ENCODE measurements around the gene TARBP1. TPM values are rescaled to one million over a fixed set of nuclear protein-coding genes. Genes with fewer than 3 reads are reported as not detected.
A peak's percentile ranks its signal among the peaks of the same experiment; 100 is the strongest.

Gene TARBP1
- total RNA-seq, 1 experiment from 2014 or later: 70.9 TPM

- DNase-seq: no peak
- H3K4me1 ChIP-seq (ENCODE audit: low read length): no peaks in the 10 kb centered on the region
- H3K9me3 ChIP-seq (ENCODE audit: low read length): no peaks in the 10 kb centered on the region
- no peak overlapping the region for H3K27ac ChIP-seq (ENCODE audit: low read length)
- no peaks in the 10 kb centered on the region for H3K9me2 ChIP-seq (replicated peaks; ENCODE audit: insufficient read depth, low read length)
- H4K20me1 ChIP-seq (ENCODE audit: insufficient read depth, low read depth, low read length): no peaks in the 10 kb centered on the region
- no peak overlapping the region for H3K4me3 ChIP-seq (ENCODE audit: low read length)
- H3K36me3 ChIP-seq (ENCODE audit: insufficient read depth, low read length): peaks cover 48% of the 10 kb centered on the region; the same call in 1 of the 2 replicates
- H3K79me2 ChIP-seq (ENCODE audit: low read length): peaks cover 2% of the 10 kb centered on the region; the same call in 1 of the 2 replicates
- H3K9ac ChIP-seq (ENCODE audit: low read length): no peak overlapping the region
- no peaks in the 10 kb centered on the region for H3K27me3 ChIP-seq (ENCODE audit: low read length)
- no peak overlapping the region for H3K4me2 ChIP-seq (ENCODE audit: low read depth, low read length, poor library complexity, severe bottlenecking)
- H2AFZ ChIP-seq (ENCODE audit: low read length): no peak overlapping the region
Observed at GRCh38 chr1:234431255-234431654, 47.7 kb downstream of the TARBP1 start.

- Histone ChIP-seq H4K20me1 (ENCODE audit: insufficient read depth, low read depth, low read length) (no peaks in the 10 kb centered on the region), H3K4me1 (ENCODE audit: low read length) (no peaks in the 10 kb centered on the region), H3K9ac (ENCODE audit: low read length) (no peak overlapping the region), H3K79me2 (ENCODE audit: low read length) (peaks cover 2% of the 10 kb centered on the region; the same call in 1 of the 2 replicates), H3K9me3 (ENCODE audit: low read length) (no peaks in the 10 kb centered on the region), H3K4me3 (ENCODE audit: low read length) (no peak overlapping the region), H2AFZ (ENCODE audit: low read length) (no peak overlapping the region), H3K9me2 (replicated peaks; ENCODE audit: insufficient read depth, low read length) (no peaks in the 10 kb centered on the region), H3K4me2 (ENCODE audit: low read depth, low read length, poor library complexity, severe bottlenecking) (no peak overlapping the region), H3K27ac (ENCODE audit: low read length) (no peak overlapping the region), H3K27me3 (ENCODE audit: low read length) (no peaks in the 10 kb centered on the region), H3K36me3 (ENCODE audit: insufficient read depth, low read length) (peaks cover 53% of the 10 kb centered on the region; the same call in 1 of the 2 replicates)
- no peak for DNase-seq
Observed at GRCh38 chr1:234430691-234431090, 48.3 kb downstream of the TARBP1 start.

GRCh38 chr1:234429434-234429806 is 49.6 kb downstream of the TARBP1 start:
- H3K9ac ChIP-seq (ENCODE audit: low read length): no peak overlapping the region
- H3K36me3 ChIP-seq (ENCODE audit: insufficient read depth, low read length): peaks cover 59% of the 10 kb centered on the region; the same call in 1 of the 2 replicates
- H3K4me2 ChIP-seq (ENCODE audit: low read depth, low read length, poor library complexity, severe bottlenecking): no peak overlapping the region
- no peaks in the 10 kb centered on the region for H4K20me1 ChIP-seq (ENCODE audit: insufficient read depth, low read depth, low read length)
- H3K27ac ChIP-seq (ENCODE audit: low read length): no peak overlapping the region
- no peak for DNase-seq
- no peak overlapping the region for H3K4me3 ChIP-seq (ENCODE audit: low read length)
- peaks cover 3% of the 10 kb centered on the region; the same call in 1 of the 2 replicates for H3K79me2 ChIP-seq (ENCODE audit: low read length)
- no peaks in the 10 kb centered on the region for H3K9me3 ChIP-seq (ENCODE audit: low read length)
- H3K27me3 ChIP-seq (ENCODE audit: low read length): no peaks in the 10 kb centered on the region
- H3K9me2 ChIP-seq (replicated peaks; ENCODE audit: insufficient read depth, low read length): no peaks in the 10 kb centered on the region
- no peak overlapping the region for H2AFZ ChIP-seq (ENCODE audit: low read length)
- H3K4me1 ChIP-seq (ENCODE audit: low read length): no peaks in the 10 kb centered on the region

GRCh38 chr1:234427950-234428646 is 50.9 kb downstream of the TARBP1 start:
- no peak overlapping the region for H3K4me3 ChIP-seq (ENCODE audit: low read length)
- H4K20me1 ChIP-seq (ENCODE audit: insufficient read depth, low read depth, low read length): no peaks in the 10 kb centered on the region
- H2AFZ ChIP-seq (ENCODE audit: low read length): no peak overlapping the region
- H3K4me1 ChIP-seq (ENCODE audit: low read length): no peaks in the 10 kb centered on the region
- peaks cover 47% of the 10 kb centered on the region; the same call in 1 of the 2 replicates for H3K36me3 ChIP-seq (ENCODE audit: insufficient read depth, low read length)
- DNase-seq: no peak
- no peak overlapping the region for H3K4me2 ChIP-seq (ENCODE audit: low read depth, low read length, poor library complexity, severe bottlenecking)
- no peak overlapping the region for H3K27ac ChIP-seq (ENCODE audit: low read length)
- H3K79me2 ChIP-seq (ENCODE audit: low read length): peaks cover 8% of the 10 kb centered on the region; the same call in 1 of the 2 replicates
- no peak overlapping the region for H3K9ac ChIP-seq (ENCODE audit: low read length)
- H3K9me3 ChIP-seq (ENCODE audit: low read length): no peaks in the 10 kb centered on the region
- no peaks in the 10 kb centered on the region for H3K9me2 ChIP-seq (replicated peaks; ENCODE audit: insufficient read depth, low read length)
- H3K27me3 ChIP-seq (ENCODE audit: low read length): no peaks in the 10 kb centered on the region

GRCh38 chr1:234413990-234414389 is 65.0 kb downstream of the TARBP1 start:
- no peaks in the 10 kb centered on the region for H3K9me3 ChIP-seq (ENCODE audit: low read length)
- no peak overlapping the region for H3K4me2 ChIP-seq (ENCODE audit: low read depth, low read length, poor library complexity, severe bottlenecking)
- H3K4me1 ChIP-seq (ENCODE audit: low read length): no peaks in the 10 kb centered on the region
- no peak overlapping the region for H2AFZ ChIP-seq (ENCODE audit: low read length)
- H3K4me3 ChIP-seq (ENCODE audit: low read length): no peak overlapping the region
- no peaks in the 10 kb centered on the region for H3K9me2 ChIP-seq (replicated peaks; ENCODE audit: insufficient read depth, low read length)
- no peaks in the 10 kb centered on the region for H4K20me1 ChIP-seq (ENCODE audit: insufficient read depth, low read depth, low read length)
- H3K79me2 ChIP-seq (ENCODE audit: low read length): no peaks in the 10 kb centered on the region
- H3K9ac ChIP-seq (ENCODE audit: low read length): no peak overlapping the region
- no peak overlapping the region for H3K27ac ChIP-seq (ENCODE audit: low read length)
- H3K27me3 ChIP-seq (ENCODE audit: low read length): no peaks in the 10 kb centered on the region
- no peak for DNase-seq
- peaks cover 21% of the 10 kb centered on the region; the same call in 1 of the 2 replicates for H3K36me3 ChIP-seq (ENCODE audit: insufficient read depth, low read length)

GRCh38 chr1:234413485-234413884 is 65.5 kb downstream of the TARBP1 start:
- no peak overlapping the region for H3K4me3 ChIP-seq (ENCODE audit: low read length)
- H3K27me3 ChIP-seq (ENCODE audit: low read length): no peaks in the 10 kb centered on the region
- H3K9me3 ChIP-seq (ENCODE audit: low read length): no peaks in the 10 kb centered on the region
- no peak for DNase-seq
- no peak overlapping the region for H2AFZ ChIP-seq (ENCODE audit: low read length)
- no peaks in the 10 kb centered on the region for H3K4me1 ChIP-seq (ENCODE audit: low read length)
- no peaks in the 10 kb centered on the region for H3K9me2 ChIP-seq (replicated peaks; ENCODE audit: insufficient read depth, low read length)
- H3K27ac ChIP-seq (ENCODE audit: low read length): no peak overlapping the region
- no peaks in the 10 kb centered on the region for H4K20me1 ChIP-seq (ENCODE audit: insufficient read depth, low read depth, low read length)
- H3K36me3 ChIP-seq (ENCODE audit: insufficient read depth, low read length): peaks cover 25% of the 10 kb centered on the region; the same call in 1 of the 2 replicates
- H3K4me2 ChIP-seq (ENCODE audit: low read depth, low read length, poor library complexity, severe bottlenecking): no peak overlapping the region
- no peak overlapping the region for H3K9ac ChIP-seq (ENCODE audit: low read length)
- H3K79me2 ChIP-seq (ENCODE audit: low read length): no peaks in the 10 kb centered on the region

GRCh38 chr1:234412830-234413229 is 66.1 kb downstream of the TARBP1 start:
- DNase-seq: peak; percentile 23
- H3K9me3 ChIP-seq (ENCODE audit: low read length): no peaks in the 10 kb centered on the region
- H3K9ac ChIP-seq (ENCODE audit: low read length): no peak overlapping the region
- no peak overlapping the region for H2AFZ ChIP-seq (ENCODE audit: low read length)
- H3K4me1 ChIP-seq (ENCODE audit: low read length): no peaks in the 10 kb centered on the region
- no peak overlapping the region for H3K4me2 ChIP-seq (ENCODE audit: low read depth, low read length, poor library complexity, severe bottlenecking)
- no peak overlapping the region for H3K27ac ChIP-seq (ENCODE audit: low read length)
- H3K79me2 ChIP-seq (ENCODE audit: low read length): no peaks in the 10 kb centered on the region
- no peaks in the 10 kb centered on the region for H4K20me1 ChIP-seq (ENCODE audit: insufficient read depth, low read depth, low read length)
- no peak overlapping the region for H3K4me3 ChIP-seq (ENCODE audit: low read length)
- H3K36me3 ChIP-seq (ENCODE audit: insufficient read depth, low read length): peaks cover 25% of the 10 kb centered on the region; the same call in 1 of the 2 replicates
- H3K9me2 ChIP-seq (replicated peaks; ENCODE audit: insufficient read depth, low read length): no peaks in the 10 kb centered on the region
- no peaks in the 10 kb centered on the region for H3K27me3 ChIP-seq (ENCODE audit: low read length)

- Histone ChIP-seq H3K4me3 (ENCODE audit: low read length) (no peak overlapping the region), H3K9ac (ENCODE audit: low read length) (no peak overlapping the region), H3K4me1 (ENCODE audit: low read length) (no peaks in the 10 kb centered on the region), H2AFZ (ENCODE audit: low read length) (no peak overlapping the region), H3K9me3 (ENCODE audit: low read length) (no peaks in the 10 kb centered on the region), H4K20me1 (ENCODE audit: insufficient read depth, low read depth, low read length) (no peaks in the 10 kb centered on the region), H3K27ac (ENCODE audit: low read length) (no peak overlapping the region), H3K4me2 (ENCODE audit: low read depth, low read length, poor library complexity, severe bottlenecking) (no peak overlapping the region), H3K9me2 (replicated peaks; ENCODE audit: insufficient read depth, low read length) (no peaks in the 10 kb centered on the region), H3K79me2 (ENCODE audit: low read length) (no peaks in the 10 kb centered on the region), H3K27me3 (ENCODE audit: low read length) (no peaks in the 10 kb centered on the region), H3K36me3 (ENCODE audit: insufficient read depth, low read length) (peaks cover 15% of the 10 kb centered on the region; the same call in 1 of the 2 replicates)
- no peak for DNase-seq
Observed at GRCh38 chr1:234409328-234409727, 69.7 kb downstream of the TARBP1 start.
